HG03103 (cell line): Measurements from ENCODE around the gene BBS9.

Experiments used
- ATAC-seq: cut with Tn5 transposase; IDR thresholded peaks from one replicate; pipeline ENCODE4 v1.9.1; 2021; ENCODE audit warnings: low read depth; ENCODE audit not compliant: unreplicated experiment

Gene BBS9

GRCh38 chr7:33118383-33118782 lies 11.0 kb upstream of the BBS9 start:
- no peak for ATAC-seq

- ATAC-seq = no peak
Observed at GRCh38 chr7:33127085-33127484, 2.3 kb upstream of the BBS9 start.

GRCh38 chr7:33128631-33128989 lies 754 bp upstream of the BBS9 start:
- no peak for ATAC-seq

GRCh38 chr7:33129806-33130153 lies 416 bp downstream of the BBS9 start:
- peak; percentile 7 for ATAC-seq

GRCh38 chr7:33130184-33130583 lies 820 bp downstream of the BBS9 start:
- no peak for ATAC-seq

- ATAC-seq = no peak
Observed at GRCh38 chr7:33137103-33137502, 7.7 kb downstream of the BBS9 start.

- no peak for ATAC-seq
Observed at GRCh38 chr7:33142585-33142984, 13.2 kb downstream of the BBS9 start.

- no peak for ATAC-seq
Observed at GRCh38 chr7:33143996-33144718, 14.8 kb downstream of the BBS9 start.

GRCh38 chr7:33145156-33145555 lies 15.8 kb downstream of the BBS9 start:
- ATAC-seq = no peak

GRCh38 chr7:33152087-33152486 lies 22.7 kb downstream of the BBS9 start:
- no peak for ATAC-seq

GRCh38 chr7:33155811-33156210 lies 26.4 kb downstream of the BBS9 start:
- ATAC-seq = no peak

- no peak for ATAC-seq
Observed at GRCh38 chr7:33156441-33156840, 27.1 kb downstream of the BBS9 start.

- no peak for ATAC-seq
Observed at GRCh38 chr7:33157311-33157710, 27.9 kb downstream of the BBS9 start.

GRCh38 chr7:33157781-33158180 lies 28.4 kb downstream of the BBS9 start:
- ATAC-seq = no peak

GRCh38 chr7:33177876-33178275 lies 48.5 kb downstream of the BBS9 start:
- no peak for ATAC-seq

- ATAC-seq = no peak
Observed at GRCh38 chr7:33179519-33179918, 50.2 kb downstream of the BBS9 start.

- no peak for ATAC-seq
Observed at GRCh38 chr7:33183504-33183903, 54.1 kb downstream of the BBS9 start.

GRCh38 chr7:33184828-33185227 lies 55.5 kb downstream of the BBS9 start:
- no peak for ATAC-seq

GRCh38 chr7:33185786-33186185 lies 56.4 kb downstream of the BBS9 start:
- peak; percentile 72 for ATAC-seq

- no peak for ATAC-seq
Observed at GRCh38 chr7:33186192-33186591, 56.8 kb downstream of the BBS9 start.

GRCh38 chr7:33190688-33191304 lies 61.4 kb downstream of the BBS9 start:
- ATAC-seq = peak; percentile 5

GRCh38 chr7:33191340-33191739 lies 62.0 kb downstream of the BBS9 start:
- peak; percentile 86 for ATAC-seq
